ENCODE results near the gene PDE4D.

Gene PDE4D

GRCh38 chr5:59209758-59210359 is 683.7 kb downstream of the PDE4D start:
- peak; percentile 56 for DNase-seq (ENCODE audit: low read depth)

DNA sequence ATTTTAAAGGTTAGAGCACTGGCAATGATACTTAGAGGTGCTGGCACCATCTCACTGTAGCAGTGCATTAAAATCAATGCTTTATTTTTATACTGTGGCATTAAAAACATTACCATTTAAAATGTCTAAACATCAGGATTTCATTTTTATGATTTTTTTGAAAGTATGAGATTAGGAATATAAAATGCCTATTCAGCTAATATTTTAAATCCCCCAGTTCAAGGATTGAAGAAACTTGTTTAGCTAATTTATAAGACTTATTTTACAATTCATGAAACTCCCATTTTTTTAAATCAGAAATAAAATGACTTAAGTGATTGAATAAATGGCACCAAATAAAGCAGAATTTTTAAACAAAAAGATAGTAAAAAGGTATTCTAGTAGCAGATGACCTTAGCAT is 685.1 kb downstream of the PDE4D start:
- no peak for DNase-seq (ENCODE audit: low read depth)

GRCh38 chr5:59207401-59207800 is 686.1 kb downstream of the PDE4D start:
- DNase-seq (ENCODE audit: low read depth) = peak; percentile 72

DNA sequence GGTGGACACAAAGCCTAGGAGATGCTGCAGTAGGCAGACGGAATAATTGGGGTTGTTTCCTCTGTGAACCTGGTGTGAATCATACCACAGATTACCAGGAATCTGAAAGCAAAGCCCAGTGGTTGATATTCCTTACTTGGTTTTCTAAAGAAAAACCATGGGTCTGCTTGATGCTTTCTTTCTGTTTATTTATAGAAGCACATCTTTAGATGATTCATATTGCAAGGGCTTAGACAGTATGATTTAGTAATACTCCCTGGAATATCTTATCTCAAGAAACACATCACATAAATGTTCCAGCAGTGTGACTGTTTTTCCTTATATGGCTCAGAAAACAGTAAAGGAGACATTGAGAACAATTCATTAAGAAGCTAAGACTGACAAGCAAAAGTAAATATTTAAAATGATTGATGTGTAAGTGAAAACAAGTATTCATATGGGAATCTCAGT is 687.4 kb downstream of the PDE4D start:
- peak; percentile 95 for DNase-seq (ENCODE audit: low read depth)

GRCh38 chr5:59204114-59204897 is 689.2 kb downstream of the PDE4D start:
- DNase-seq (ENCODE audit: low read depth) = no peak

DNA sequence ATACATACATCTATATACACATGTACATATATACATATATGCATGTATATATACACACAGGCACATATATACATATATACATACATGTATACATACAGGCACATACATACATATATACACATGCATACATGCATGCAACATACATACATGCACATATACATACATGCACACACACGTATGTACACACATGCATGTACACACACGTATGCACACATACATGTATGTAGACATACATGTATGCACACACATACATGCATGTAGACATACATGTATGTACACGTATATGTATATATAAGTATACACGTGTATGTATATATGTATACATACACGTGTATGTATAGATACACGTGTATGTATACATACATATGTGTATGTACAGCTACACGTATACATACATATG is 693.7 kb downstream of the PDE4D start:
- no peak for DNase-seq (ENCODE audit: low read depth)

- no peak for DNase-seq (ENCODE audit: low read depth)
Observed at GRCh38 chr5:59198832-59199231, 694.7 kb downstream of the PDE4D start.

- DNase-seq (ENCODE audit: low read depth) = no peak
Observed at GRCh38 chr5:59198365-59198764, 695.2 kb downstream of the PDE4D start.

DNA sequence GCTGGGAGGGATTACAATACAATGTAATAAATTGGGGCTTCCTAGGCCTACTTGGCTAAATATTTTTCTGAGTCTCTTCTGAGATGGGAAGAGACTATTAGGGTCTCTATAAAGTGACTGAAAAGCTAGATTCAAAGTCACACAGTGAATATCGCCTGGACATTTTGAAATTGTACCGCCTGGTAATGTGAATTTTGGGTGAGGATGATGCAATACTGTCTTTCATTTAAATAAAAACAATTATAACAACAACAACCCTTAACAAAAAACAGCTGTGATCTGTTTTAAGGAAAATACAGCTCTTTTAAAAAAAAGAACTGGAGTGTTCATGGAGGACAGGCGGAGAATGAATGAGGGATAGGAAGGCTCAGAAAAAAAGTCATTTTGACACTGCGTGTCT is 695.6 kb downstream of the PDE4D start:
- DNase-seq (ENCODE audit: low read depth) = no peak

- DNase-seq (ENCODE audit: low read depth) = peak; percentile 99
Observed at GRCh38 chr5:59193616-59194319, 699.8 kb downstream of the PDE4D start.

GRCh38 chr5:59190746-59191145 is 702.8 kb downstream of the PDE4D start:
- peak; percentile 25 for DNase-seq (ENCODE audit: low read depth)

GRCh38 chr5:59189472-59190244 is 703.9 kb downstream of the PDE4D start:
- no peak for DNase-seq (ENCODE audit: low read depth)

DNA sequence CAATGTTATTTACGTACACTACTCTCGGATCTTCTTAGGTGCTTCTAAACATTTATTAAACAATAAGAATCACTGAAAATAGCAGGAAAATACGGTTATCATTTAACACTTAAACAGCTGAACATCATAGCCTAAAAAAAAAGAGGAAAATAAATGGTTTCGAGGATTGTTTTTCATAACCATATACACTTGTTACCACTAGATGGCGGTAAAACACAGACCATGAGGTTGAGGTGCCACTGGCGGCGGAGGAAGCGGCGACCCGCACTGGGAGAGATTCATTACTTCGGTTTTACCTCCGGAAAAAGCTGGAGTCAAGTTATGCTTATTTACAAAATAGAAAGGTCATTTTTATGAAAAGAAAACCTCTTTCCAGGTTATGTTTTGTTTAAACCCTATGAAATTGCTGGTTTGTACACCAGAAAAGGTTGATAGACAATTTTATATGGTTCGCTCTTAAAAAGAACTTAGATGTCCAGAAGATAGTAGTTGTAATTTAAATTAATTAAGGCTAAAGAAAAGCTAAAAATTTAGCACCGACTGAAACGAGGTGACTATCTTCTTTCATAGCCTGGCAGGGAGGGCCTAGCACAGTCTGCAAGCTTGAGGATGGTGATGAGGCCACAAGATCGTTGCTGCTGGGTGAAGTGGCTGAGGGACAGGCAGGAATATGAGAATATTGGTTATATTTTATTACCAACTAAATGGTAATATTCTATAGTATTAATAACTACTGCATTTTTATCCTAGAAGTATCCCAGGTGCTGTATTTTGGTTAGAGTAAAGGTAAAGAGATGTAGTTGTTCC is 704.9 kb downstream of the PDE4D start:
- peak; percentile 80 for DNase-seq (ENCODE audit: low read depth)

- DNase-seq (ENCODE audit: low read depth) = peak; percentile 76
Observed at GRCh38 chr5:59187857-59188256, 705.7 kb downstream of the PDE4D start.

DNA sequence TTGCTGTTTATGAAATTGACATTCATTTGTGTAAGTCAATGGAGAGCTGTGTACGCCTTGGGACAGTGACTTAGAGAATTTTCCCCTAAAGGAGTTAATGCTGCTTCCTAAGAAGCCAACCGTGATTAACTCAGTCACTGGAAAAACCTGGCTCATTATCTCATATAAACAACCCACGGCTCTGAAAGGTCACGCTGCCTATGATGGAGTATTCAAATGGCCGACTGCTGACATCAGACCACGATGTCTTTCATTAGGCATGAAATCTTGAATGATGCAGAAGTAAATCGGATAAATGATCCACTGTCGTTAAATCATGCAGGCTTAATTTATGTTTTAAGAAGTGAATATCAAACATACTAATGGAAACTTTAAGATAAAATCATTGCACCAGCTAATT is 706.9 kb downstream of the PDE4D start:
- peak; percentile 68 for DNase-seq (ENCODE audit: low read depth)

DNA sequence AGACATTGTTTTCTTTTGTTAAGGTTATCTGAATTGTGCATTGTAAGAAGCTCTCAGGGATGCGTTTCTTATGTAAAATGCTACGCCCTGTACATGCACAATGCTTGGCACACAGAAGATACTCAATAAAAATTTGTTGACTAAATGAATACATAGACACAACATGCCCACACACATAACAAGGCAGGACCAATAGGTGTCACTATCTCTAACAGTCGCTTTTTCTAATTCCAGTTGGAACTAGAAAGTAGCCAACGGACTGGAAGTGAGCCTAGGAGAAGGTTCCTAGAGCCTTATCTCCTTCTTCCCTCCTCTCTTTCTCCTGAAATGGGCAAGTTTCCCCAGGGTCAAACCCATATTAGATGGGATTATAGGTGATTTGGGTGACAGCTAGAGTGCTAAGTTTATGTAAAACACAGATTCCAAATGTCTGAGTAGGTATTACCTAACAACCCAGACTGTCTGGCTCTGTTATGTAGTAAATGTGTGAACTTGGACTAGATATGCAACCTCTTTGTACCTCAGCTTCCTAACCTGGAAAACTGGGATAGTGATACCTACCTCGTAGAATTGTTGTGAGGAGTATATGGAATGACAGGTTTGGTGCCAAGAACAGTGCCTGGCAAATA is 707.7 kb downstream of the PDE4D start:
- DNase-seq (ENCODE audit: low read depth) = peak; percentile 36

- DNase-seq (ENCODE audit: low read depth) = no peak
Observed at GRCh38 chr5:59184769-59185168, 708.8 kb downstream of the PDE4D start.

- DNase-seq (ENCODE audit: low read depth) = no peak
Observed at GRCh38 chr5:59182760-59183159, 710.8 kb downstream of the PDE4D start.

- DNase-seq (ENCODE audit: low read depth) = no peak
Observed at GRCh38 chr5:59180515-59180914, 713.0 kb downstream of the PDE4D start.

- DNase-seq (ENCODE audit: low read depth) = no peak
Observed at GRCh38 chr5:59179704-59180103, 713.8 kb downstream of the PDE4D start.

GRCh38 chr5:59178482-59178881 is 715.0 kb downstream of the PDE4D start:
- no peak for DNase-seq (ENCODE audit: low read depth)

Data from iris pigment epithelial cell (primary cell).